ENCODE results near the gene LOC101059915.

The LOC101059915 gene

DNA sequence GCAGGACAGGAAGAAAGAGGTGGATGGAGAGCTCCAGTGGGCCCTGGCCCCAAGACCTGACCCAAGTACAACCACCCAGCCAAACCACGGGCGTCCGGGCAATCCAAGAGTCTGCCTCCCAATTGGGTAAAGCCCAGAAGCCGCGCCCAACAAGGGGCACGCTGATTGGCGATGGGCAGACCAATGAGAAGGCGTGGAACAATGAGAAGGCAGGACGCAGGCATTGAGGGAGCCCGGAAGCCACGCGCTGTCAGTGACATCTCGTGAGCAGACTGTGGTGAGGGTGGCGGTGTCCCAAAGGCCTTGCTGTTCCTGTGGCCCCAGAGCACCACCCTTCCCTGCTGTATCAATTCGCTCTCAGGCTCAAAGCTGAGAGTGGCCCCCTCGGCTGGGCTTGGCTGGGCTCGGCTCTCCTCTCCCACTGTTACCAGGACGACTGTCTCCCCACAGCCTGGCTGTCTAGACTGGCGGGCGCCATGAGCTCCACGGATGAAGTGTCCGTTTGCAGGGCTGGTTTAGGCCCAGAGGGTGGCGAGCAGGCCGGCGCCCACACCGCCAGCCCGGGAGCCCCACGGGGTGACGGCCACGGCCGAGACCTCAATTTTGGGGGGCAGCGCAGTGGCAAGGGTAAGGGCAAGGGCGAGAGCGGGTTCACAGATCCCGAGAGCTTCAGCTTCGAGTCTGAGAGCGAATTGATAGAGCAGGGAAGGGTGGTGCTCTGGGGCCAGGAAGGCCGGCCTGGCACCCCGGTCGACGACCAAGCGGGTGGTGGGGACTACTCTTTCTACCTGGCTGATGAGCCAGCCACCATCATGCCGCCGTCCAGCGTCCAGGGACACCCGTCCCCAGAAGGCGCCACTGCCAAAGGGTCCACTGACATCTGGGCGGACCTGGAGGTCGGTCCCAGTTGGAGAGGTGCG is at the start of gene LOC101059915:
Gene LOC101059915, plus strand, starts transcription at position 219 of the 920 bp plus-strand sequence.
- DNase-seq (ENCODE audit: extremely low read depth, low read depth) = no peak

DNA sequence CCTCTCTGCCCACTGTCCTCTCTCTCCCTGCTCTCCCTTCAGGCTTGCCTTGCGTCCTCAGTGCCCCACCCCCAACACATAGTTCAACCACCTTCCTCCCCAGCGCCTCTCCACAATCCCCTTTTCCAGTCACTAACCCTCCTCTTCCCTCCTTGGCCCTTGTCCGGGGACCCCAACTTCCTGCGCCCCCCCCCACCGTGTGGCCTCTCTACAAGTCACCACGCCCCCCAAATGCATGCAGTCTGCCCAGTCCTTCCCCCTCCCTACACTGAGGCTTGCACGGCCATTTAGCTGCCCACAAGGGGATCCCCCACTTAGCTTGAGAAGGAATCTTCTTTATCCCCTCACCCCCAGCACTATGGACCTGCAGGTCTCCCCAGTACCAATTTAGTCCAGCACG is 49.6 kb upstream of the LOC101059915 start:
- DNase-seq (ENCODE audit: extremely low read depth, low read depth) = no peak

DNA sequence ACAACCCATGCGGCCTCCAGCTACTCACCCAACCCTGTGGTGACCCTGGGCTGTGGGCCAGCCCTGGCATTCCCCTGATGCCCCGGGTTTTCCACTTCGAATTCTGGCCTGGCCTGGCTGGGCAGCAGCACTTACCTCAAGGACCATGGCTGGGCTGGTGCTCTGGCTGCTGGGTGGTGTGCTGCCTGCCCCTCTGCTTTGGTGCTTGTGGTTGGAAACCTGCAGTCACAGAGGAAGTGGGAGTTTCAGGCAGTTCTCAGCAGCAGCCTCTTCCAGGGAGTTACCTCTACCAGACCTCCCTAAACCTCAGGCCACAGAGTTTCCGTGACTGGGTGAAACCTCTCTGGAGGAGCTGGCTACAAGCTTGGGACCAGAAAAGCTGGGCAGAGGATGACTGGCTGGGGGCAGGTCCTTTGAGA is 49.0 kb upstream of the LOC101059915 start, which contains the start of gene CXCR3:
Gene CXCR3, minus strand, starts transcription at position 209 of the 419 bp plus-strand sequence. Its CDS starts 62 bp downstream, at position 147.
- no peak for DNase-seq (ENCODE audit: extremely low read depth, low read depth)

DNA sequence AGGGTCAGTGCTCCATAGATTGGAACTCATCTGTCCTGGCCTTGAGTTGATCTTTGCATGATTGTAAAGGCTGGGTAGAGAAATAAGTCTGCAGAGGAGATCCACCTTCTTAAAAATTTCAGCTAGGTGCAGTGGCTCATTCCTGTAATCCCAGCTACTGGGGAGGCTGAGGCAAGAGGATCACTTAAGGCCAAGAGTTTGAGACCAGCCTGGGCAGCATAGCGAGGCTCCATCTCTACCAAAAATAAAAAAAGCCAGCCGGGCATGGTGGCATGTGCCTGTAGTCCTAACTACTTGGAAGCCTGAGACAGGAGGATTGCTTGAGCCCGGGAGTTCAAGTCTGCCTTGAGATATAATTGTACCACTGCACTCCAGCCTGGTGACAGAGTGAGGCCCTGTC is 48.6 kb upstream of the LOC101059915 start:
- DNase-seq (ENCODE audit: extremely low read depth, low read depth) = no peak

DNA sequence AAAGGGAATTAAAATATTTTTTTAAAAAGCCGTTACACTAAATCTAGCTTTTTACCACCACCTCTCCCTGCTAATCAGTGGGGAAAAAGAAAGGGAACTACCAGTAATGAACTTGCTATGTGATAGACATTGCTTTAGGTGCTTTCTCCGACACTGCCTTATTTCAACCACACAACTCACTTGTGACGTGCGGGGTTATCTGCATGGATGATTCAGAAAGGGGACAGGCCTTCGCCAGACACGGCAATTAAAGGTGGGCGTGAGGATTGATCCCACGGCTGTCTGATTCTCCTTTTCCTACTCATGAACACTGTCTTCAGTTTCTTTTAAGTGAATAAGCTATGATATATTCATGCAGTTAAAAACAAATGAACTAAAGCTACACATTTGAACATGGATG is 48.2 kb upstream of the LOC101059915 start:
- no peak for DNase-seq (ENCODE audit: extremely low read depth, low read depth)

DNA sequence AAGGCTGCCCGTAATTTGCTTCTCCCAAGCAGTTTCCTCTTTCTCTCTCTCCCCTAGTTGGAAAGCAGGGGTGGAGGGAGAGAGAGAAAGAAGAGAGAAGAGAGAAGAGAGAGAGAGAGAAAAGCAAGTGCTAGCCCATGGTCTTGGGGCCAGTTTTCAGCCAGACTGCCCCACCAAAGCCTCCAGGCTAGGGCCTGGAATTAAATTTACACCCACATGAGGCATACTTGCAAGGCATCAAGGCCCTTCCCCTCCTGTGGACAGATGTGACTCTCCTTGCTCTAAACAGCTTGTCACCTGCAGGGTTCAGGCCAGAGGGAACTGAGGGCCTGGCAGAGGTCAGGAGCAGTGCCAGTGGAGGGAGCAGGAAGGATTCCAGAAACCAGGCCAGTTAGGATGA is 47.4 kb upstream of the LOC101059915 start:
- DNase-seq (ENCODE audit: extremely low read depth, low read depth) = no peak

DNA sequence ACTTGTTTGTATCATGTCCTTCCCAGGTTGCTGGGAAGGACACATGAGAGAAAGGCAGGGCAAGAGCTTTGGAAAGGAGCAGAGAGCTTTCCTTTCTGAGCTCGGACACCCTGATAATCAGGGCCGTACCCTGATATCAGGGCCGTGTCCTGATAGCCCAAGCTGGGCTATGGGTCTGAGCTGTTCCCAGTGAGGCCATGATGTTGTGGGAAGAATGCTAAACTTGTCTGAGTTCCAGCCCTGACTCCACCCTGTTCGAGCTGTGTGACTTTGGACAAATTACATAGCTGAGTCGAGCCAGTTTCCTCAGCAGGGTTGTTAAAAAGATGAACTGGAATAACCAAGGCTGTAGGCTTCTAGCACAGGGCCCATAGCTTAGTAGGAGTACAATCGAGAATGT is 45.7 kb upstream of the LOC101059915 start:
- no peak for DNase-seq (ENCODE audit: extremely low read depth, low read depth)

DNA sequence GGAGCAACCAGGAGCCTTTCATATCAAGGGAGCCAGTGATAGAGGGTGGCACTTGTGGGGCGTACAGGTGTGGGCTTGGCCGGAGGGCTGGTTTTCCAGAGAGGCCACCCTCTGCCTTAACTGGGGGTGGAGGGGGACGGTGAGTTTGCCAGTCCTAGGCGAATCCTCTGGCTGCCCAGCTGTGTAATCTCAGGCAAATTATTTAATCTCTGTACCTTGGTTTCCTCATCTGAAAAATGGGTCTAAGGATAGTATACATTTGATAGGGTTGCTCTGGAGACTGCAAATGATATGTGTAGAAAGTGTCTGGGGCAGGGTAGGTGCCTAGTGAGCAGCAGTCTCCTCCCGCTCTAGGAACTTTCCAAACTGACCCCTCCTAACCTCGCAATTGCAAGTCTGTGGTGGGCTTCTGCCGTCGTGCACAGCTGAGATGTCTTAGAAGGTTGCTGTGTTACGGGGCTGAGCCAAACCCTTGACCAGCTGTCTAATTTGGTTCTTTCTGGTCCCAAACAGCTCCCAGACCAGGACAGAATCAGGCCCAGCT is 45.2 kb upstream of the LOC101059915 start:
- DNase-seq (ENCODE audit: extremely low read depth, low read depth) = no peak

DNA sequence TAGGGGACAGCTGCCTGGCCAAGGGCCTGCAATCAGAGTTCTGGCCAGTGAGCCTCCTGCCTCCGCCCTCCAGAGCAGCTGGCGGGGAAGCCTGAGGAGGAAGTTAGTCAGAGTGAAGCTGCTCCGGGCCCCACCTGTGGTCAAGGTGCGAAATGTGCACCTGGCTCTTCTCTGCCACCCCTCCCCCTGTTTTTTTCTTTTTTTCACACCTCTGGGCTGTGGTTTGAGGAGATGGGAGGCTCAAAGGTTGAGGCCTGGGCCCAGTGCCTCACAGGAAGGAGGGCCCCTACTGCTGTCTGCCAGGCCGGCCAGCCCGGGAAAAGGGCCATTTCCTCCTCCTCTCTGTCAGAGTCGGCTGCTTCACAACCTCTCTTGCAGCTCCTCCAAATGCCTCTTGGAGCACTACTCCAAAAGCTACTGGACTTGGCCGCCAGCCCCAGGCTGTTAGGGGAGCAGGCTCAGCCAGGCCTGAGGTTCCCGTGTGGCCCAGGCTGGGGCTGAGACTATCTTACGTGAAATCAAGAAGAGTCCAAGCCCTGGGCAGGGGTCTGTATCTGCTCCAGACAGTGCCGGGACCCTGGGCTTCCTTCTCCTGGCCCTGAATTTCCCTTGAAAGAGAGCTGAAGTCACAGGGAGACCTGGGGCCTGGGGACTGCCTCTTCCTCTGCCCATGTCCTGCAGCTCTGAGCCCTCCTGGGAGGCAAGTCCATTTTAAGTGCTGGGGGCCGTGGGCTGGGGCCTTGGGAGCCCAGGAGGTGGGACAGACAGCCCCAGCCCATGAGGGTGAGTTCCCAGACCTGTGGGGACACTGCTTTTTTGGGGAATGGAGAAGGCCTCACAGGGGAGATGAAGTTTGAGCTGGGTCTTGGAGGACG is 44.5 kb upstream of the LOC101059915 start:
- DNase-seq (ENCODE audit: extremely low read depth, low read depth) = peak; percentile 6

DNA sequence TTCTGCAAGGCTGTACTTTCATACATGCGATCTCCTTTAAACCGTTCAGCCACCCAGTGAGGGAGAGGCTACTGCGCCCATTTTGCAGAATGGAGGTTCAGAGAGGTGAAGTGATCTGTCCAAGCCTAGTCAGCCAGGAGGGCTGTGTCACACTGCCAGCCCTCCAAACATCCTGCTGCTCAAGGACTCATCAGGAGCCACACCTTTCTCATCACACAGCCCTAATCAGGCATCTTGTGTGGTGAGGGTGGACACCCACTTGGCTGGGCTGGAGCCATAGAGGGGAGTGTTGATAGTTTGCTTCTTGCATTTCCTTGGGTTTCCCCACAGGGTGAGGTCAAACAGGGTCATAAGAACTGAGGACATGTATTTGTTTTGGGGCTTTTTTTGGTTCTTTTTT is 43.6 kb upstream of the LOC101059915 start:
- no peak for DNase-seq (ENCODE audit: extremely low read depth, low read depth)

DNA sequence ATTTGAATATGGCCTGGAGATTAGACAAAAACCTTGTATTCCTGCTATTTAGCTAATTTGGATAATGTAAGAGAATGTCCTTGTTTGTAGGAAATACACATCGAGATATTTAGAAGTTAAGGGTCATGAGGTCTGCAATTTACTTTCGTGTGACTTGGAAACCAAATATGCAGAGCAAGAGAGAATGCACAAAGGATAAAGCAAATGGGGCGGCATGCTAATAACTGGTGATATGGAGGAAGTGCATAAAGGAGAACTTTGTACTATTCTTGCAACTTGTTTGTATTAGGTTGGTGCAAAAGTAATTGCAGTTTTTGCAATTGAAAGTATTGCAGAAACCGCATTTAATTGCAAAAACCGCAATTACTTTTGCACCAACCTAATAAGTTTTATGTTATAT is 41.9 kb upstream of the LOC101059915 start:
- no peak for DNase-seq (ENCODE audit: extremely low read depth, low read depth)

DNA sequence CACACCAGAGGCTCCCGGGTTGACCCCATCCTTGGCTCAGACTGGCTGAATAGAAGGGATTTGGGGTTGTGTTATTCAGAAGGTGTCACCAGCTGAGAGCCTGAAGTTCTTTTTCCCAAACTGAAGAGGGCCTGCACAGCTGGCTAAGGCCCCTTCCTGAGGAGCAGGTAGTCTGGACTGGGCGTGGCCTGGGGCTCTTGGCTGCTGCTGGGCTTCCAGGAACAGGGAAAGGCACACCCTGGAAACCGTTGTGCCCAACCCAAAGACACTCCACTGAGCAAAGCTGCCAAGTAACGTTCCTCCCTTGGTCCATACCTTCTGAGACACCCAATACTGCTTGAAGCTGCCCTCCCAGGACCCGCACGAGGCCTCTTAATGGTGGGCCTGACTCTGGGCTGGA is 40.8 kb upstream of the LOC101059915 start:
- DNase-seq (ENCODE audit: extremely low read depth, low read depth) = no peak

DNA sequence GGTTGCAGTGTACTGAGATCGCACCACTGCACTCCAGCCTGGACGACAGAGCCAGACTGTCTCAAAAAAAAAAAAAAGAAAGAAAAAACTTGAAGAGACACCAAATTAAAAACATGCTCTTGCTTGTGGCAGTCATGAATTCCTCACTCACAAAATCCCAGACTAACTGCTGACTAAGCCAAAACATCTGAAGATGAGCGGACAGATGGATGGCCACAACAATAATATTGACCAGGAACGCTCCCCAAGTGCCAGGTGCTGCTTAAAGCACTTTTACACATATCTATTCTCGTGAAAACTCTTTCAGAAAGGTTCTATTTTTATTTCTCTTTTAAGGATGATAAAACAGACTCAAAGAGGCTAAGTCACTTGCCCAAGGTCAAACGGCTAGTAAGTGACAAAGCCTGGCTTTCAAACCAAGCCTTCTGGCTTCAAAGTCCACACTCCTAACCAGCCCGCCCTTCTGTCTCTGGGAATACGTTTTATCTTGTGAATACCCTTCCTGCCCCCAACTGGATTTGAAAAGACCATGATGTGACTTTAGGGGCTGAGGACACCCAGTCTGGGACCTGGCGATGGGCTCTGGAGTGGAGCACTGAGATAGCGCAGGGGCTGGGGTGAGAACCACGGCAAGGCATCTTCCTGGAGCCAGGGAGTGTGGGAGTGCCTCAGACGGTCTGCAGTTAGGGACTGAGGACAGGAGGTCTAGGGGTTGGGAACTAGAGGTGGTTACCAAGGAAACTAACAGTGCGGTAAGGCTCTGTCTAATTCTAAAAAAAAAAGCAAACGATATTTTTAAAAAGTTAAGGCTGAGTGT is 39.5 kb upstream of the LOC101059915 start:
- no peak for DNase-seq (ENCODE audit: extremely low read depth, low read depth)

DNA sequence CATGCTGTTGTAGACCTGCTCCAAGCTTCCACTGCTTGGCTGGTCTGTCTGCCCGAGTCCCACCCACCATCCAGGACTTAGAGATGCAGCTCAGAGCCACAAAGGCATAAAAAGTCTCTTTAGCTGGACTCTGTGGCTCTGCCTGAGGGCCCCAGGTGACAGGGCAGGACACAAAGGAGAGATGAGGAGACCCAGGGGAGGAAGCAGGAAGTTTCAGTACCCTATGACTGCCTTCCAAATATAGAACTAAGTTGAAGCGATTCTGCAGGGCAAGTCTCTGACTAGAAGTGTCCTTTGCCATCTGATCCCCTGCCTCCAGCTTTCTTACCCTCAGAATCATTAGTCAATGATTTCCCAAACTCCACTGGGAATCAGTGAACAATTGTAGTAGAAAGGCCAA is 37.9 kb upstream of the LOC101059915 start:
- DNase-seq (ENCODE audit: extremely low read depth, low read depth) = no peak

DNA sequence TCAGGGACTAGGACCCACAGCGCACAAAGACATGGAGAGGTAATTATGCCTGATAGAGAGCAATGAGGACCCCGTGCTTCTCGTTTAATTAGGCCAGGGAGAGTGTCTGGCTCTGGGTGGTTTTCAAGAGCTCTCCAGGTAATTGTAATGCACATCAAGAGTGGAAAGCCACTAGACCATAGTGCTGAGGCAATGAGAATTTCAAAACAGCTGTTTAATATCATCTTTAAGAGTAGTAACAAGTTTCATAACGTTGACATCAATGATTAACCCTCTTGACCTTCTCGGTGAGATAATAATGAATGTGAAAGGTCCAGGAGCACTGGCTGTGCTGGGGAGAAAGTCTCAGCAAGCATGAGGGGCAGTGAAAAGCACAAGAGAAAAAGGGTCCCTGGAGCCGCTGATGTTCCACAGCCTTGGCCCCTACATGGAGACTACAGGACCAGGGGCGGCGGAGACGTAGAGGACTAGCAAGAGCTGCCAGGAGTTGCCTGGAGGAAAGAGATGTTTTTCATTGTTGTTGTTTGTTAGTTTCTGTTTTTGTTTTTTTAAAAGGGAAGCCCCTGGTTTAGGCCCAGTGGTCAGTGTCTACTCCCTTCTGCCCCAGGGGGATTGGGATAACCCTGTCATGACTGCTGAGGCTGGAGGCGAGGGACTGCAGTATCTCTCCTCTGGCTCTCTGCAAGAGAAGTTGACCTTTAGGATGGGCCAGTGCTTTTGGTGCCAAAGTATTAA is 34.3 kb upstream of the LOC101059915 start:
- no peak for DNase-seq (ENCODE audit: extremely low read depth, low read depth)

DNA sequence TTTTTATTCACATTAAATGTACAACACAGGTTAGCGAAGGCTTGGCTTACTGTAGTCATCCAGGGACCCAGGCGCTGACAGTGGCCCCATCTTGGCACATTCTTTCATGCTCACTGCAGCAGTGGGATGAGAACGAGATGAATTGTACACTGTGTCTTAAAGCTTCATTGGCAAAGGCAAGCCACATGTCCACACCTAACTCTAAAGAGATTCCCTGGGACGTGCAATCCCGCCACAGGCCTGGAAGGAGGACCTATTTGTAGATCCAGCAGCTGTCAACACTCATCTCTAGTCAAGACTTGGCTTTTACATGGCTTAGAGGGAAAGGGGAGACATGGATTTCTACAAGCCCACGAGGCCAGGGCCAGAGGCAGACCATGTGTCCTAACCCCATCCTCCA is 33.0 kb upstream of the LOC101059915 start:
- no peak for DNase-seq (ENCODE audit: extremely low read depth, low read depth)

DNA sequence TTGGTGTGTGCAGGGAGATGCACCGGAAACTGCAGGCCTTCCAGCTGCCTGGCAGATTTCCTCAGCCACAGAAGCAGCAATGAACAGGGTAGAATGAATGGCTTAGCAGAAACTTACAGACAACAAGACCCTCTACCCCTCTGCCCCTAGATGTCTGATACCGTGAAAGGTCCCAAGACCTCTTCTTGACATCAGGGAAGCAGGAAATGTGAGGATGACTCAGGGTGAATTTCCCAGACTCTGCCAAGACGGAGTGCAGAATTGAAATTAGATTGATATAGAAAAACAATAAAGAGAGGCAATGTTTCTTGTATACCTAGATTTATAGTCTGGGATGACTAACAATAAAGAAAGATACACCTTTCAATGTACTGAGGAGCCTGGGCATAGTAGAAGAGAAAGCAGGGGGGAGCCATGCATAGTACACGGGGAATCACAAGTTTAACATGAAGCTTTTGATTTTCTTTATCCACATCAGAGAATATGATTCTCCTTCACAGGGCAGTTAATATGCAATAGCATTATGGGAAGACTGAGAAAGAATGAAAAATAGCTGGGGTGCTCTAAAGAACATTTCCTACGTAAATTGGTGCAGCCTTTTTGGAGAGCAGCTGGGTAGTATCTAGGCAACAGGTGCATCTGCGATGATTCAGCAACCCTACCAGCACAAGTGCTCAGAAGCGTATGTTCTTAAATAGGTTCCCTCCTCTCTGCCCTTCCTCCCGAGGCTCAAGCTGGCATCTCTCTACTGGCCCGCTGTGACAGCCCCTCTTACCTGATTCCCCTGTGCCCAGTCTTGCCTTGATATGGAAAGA is 30.7 kb upstream of the LOC101059915 start:
- DNase-seq (ENCODE audit: extremely low read depth, low read depth) = no peak

DNA sequence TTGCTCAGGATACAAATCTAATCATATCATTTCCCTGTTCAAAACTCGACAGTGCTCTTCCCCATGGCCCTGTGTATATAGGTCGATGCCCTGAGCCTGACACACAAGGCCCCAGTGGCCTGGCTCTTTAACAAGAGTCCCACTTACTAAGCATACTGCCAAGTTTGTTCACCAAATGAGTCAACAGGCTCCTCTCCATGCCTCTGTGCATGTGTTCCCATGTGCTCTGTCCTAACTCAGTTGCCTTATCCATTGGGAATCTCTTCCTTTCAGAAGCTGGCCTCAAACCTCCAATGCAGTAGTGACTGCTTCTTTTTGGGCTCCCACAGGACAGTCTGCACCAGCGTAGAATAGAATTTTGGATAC is 30.1 kb upstream of the LOC101059915 start:
- DNase-seq (ENCODE audit: extremely low read depth, low read depth) = no peak

DNA sequence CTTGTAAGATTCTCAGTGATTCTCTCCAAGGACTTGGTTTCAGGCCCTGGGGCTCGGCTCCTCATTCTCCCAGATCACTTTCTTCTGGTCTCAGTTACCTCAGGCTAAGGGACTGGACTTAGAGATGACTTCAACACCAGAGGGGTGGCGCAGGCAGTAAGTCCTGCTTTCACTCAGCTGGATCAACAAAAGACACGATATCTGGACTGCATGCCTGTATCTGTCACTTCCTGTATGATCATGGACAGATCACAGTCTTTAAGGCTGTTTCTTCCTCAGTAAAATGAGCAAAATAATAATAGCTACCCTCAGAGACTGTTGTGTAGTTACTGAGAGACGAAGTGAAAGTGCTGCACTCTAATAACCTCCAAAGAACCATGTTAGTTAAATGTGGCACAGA is 29.5 kb upstream of the LOC101059915 start:
- DNase-seq (ENCODE audit: extremely low read depth, low read depth) = no peak
